ENCODE measurements around the gene JARID2.

DNA sequence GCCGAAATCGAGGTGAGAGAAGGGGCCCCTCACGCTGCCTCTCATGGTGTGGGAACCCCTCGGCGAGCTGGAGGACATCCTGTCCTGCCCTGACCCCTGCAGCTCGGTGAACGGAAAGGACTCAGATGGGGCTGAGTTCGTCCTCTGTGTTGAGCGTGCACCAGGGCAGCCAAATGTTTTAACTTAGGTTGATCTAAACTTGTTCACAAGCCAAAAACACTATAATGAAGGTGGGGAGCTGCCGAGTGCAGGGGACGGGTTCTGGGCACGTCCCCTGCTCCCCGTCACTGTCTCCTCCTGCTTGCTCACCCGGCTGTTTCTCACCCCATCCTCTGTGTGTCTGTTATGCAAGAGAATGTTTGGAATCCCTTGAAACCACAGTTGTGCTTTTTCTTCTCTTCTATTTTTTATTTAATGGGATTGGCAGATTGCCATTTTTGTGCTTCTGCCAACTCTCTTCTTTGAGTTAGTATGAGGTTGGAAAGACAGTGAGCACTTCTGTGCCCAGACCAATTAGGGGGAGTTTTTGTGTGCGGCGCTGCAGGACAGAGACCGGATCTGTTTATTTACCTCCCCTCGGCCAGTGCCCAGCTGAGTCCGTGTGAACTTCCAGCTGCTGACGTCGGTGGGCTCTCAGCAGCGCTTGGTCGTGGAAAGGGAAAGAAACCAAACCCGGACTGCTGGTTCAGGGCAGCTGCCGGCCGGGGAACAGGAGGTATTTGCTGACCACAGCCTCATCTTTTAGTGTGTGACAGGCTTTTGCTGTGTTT is 258.9 kb downstream of the JARID2 start:
- TF ChIP-seq, protein P1, sequence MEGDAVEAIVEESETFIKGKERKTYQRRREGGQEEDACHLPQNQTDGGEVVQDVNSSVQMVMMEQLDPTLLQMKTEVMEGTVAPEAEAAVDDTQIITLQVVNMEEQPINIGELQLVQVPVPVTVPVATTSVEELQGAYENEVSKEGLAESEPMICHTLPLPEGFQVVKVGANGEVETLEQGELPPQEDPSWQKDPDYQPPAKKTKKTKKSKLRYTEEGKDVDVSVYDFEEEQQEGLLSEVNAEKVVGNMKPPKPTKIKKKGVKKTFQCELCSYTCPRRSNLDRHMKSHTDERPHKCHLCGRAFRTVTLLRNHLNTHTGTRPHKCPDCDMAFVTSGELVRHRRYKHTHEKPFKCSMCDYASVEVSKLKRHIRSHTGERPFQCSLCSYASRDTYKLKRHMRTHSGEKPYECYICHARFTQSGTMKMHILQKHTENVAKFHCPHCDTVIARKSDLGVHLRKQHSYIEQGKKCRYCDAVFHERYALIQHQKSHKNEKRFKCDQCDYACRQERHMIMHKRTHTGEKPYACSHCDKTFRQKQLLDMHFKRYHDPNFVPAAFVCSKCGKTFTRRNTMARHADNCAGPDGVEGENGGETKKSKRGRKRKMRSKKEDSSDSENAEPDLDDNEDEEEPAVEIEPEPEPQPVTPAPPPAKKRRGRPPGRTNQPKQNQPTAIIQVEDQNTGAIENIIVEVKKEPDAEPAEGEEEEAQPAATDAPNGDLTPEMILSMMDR (IDR thresholded peaks at IDR 0.05): no peak
- no peak for TF ChIP-seq POLR2A (IDR thresholded peaks at IDR 0.05)
